ENCODE measurements around the gene SARM1.

Gene SARM1

DNA sequence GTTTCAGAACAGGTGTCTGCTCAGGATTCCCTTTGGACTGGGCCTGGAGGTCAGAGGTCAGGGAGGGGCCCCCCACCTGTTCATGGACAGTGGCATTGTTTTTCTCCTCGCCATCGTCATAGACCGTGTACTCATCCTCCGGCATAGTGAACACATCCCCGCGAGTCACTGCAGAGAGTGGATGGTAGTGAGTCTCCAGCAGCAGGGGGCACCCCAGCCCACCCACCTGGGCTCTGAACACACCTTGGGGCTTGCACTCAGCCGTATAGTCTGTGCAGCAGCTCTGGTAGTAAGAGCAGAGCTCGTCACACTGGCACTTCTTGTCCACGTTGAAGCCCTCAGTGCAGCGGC, 1.8 kb upstream of the SARM1 start:
- no peak for DNase-seq

DNA sequence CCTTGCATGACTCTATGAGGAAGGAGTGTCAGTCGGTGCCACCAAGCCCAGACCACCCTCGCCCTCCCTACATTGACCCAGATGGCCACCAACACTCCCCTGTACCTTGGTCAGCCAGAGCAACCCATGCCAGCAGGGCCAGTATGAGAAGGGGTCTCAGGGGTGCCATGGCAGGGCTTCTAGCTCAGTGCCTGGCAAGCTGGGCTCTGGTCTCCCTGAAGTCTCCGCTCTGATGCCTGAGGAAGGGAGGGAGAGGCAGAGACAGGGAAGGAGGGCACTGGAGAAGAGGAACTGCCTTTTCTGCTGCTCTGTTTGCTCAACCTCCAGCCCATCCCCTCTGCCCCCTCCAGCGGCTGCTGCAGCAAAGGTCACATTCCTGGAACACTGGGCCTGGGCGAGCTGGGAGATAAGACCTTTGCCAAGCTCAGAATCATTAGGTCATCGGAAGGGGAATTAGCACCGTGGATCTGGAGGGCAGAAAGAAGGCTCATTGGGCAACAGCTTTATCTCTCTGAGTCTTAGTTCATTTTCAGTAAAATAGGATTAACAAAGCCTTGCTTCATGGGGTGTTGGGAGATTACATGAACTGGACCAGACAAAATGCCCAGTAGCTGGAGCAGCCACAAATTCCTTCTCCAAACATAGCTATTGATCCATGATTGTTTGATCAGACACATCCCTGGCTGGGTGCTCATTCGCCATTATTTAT, 1.3 kb upstream of the SARM1 start, which contains the start of gene VTN:
VTN (minus strand) TSS at position 273 of the 709 bp plus-strand sequence; CDS start at position 169, 104 bp downstream.
- DNase-seq = peak; percentile 97

GRCh38 chr17:28370744-28371103, 770 bp upstream of the SARM1 start:
- DNase-seq = no peak

DNA sequence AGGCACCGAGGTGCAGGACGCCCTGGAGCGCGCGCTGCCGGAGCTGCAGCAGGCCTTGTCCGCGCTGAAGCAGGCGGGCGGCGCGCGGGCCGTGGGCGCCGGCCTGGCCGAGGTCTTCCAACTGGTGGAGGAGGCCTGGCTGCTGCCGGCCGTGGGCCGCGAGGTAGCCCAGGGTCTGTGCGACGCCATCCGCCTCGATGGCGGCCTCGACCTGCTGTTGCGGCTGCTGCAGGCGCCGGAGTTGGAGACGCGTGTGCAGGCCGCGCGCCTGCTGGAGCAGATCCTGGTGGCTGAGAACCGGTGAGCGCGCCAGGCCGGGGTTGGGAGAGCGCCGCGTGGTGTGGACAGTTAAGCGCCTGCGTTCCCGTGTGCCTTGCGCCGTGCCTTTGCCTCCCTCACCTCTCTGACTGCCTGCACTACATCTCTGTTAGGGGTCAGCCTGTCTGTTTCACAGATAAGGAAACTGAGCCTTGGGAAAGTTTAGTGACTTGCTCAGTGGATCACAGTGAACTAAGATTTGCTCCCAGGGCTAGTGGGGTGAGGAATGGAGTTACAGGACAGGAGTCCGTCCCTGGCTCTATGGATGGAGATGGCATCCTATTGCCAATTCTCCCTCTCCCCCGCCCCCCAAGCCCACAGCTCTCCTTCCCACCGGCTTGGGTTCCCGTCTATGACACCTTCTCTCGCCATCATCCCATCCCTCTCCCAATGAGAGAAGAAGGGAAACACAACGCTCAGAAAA, 880 bp downstream of the SARM1 start:
- DNase-seq = no peak

- DNase-seq = no peak
Observed at GRCh38 chr17:28372945-28373274, 1.4 kb downstream of the SARM1 start.

- peak; percentile 73 for DNase-seq
Observed at GRCh38 chr17:28379814-28380801, 8.6 kb downstream of the SARM1 start.

- no peak for DNase-seq
Observed at GRCh38 chr17:28381141-28381825, 9.8 kb downstream of the SARM1 start.

- no peak for DNase-seq
Observed at GRCh38 chr17:28384281-28385036, 13.0 kb downstream of the SARM1 start.

DNA sequence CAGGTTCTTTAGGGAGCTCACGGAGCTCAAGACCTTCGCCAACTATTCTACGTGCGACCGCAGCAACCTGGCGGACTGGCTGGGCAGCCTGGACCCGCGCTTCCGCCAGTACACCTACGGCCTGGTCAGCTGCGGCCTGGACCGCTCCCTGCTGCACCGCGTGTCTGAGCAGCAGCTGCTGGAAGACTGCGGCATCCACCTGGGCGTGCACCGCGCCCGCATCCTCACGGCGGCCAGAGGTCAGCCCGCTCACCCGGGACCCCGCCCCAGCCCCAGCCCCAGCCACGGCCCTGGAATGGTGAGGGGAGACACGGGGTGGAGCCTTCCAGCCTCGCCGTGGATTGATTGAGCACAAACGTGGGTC, 13.5 kb downstream of the SARM1 start:
- DNase-seq = no peak

- DNase-seq = no peak
Observed at GRCh38 chr17:28385406-28385805, 13.9 kb downstream of the SARM1 start.

DNA sequence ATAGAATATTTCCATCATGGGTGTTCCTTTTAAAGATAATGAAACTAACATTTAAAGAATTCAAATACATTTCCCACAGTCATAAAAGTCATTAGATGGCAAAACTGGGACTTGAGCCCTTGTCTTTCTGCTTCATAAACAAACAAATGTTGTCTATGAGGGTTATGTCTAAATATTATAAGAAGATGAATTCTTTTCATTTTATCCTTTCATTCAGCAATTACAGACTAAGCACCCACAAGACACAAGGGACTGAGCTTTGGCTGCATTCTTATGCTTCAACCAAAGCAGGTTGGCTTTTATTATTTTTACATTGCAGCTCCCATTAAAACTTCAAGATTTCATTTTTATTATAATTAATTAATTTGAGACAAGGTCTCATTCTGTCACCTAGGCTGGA, 14.9 kb downstream of the SARM1 start:
- DNase-seq = no peak

GRCh38 chr17:28388106-28388505, 16.6 kb downstream of the SARM1 start:
- no peak for DNase-seq

GRCh38 chr17:28390141-28390540, 18.6 kb downstream of the SARM1 start:
- peak; percentile 67 for DNase-seq

GRCh38 chr17:28390563-28390962, 19.1 kb downstream of the SARM1 start:
- DNase-seq = no peak

DNA sequence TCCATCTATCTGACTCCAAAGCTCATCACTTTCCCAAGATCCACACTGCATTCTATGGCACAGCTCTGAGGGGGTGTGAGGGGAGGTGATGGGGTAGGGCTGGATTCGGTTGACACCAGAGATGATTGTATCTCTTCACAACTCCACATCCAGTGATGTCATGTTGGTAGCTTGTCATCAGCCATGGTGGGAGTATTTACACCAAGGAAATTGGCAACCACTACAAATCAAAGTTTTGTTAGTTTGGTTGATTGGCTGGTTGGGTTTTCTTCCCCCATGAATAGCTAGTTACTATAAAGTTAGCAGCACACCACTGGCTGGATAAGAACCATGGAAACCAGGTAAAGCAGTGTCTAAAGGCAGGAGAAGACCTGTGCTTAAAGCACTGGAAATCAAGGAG, 19.5 kb downstream of the SARM1 start:
- DNase-seq = no peak

- no peak for DNase-seq
Observed at GRCh38 chr17:28391401-28391800, 19.9 kb downstream of the SARM1 start.

GRCh38 chr17:28392491-28392890, 21.0 kb downstream of the SARM1 start:
- no peak for DNase-seq

- peak; percentile 29 for DNase-seq
Observed at GRCh38 chr17:28394337-28395116, 23.0 kb downstream of the SARM1 start.

- no peak for DNase-seq
Observed at GRCh38 chr17:28395426-28395825, 23.9 kb downstream of the SARM1 start.

- no peak for DNase-seq
Observed at GRCh38 chr17:28395968-28396367, 24.5 kb downstream of the SARM1 start.

- DNase-seq = no peak
Observed at GRCh38 chr17:28396635-28397239, 25.2 kb downstream of the SARM1 start.

Measured in OCI-M1 (cell line).